Kidney (tissue), 14 donors: ENCODE results near the gene CNOT8. TPM values are rescaled to one million over a fixed set of nuclear protein-coding genes. Genes with fewer than 3 reads are reported as not detected.

Source experiments
- DNase-seq, 5 donors: peaks; one replicate each; pipeline ENCODE4 v3.0.0-alpha.2; 2013 to 2020
- FAIRE-seq: peaks from 2 replicates; lab custom pipeline; 2012; peaks lifted over from hg19 to GRCh38; lab: Jason Lieb, UNC
- H3K27ac ChIP-seq, 2 donors: one replicate each; pipeline ENCODE4 v1.7.0; 2013; ENCODE audit warnings: low read depth in 2 of 2, low read length in 2 of 2, inconsistent platforms in 1 of 2
- H3K27me3 ChIP-seq: one replicate; pipeline ENCODE4 v1.7.1; 2013; ENCODE audit warnings: low read length, inconsistent platforms; ENCODE audit not compliant: control insufficient read depth, insufficient read depth
- H3K36me3 ChIP-seq, 3 donors: one replicate each; pipeline versions ENCODE4 v1.7.0 to v1.7.1; 2013; ENCODE audit warnings: low read length in 3 of 3, control low read depth in 1 of 3, inconsistent platforms in 1 of 3; ENCODE audit not compliant: insufficient read depth in 3 of 3, control insufficient read depth in 2 of 3
- H3K4me1 ChIP-seq, 3 donors: one replicate each; pipeline versions ENCODE4 v1.7.0 to v1.7.1; 2013; ENCODE audit warnings: low read length in 3 of 3, inconsistent platforms in 1 of 3, low read depth in 1 of 3; ENCODE audit not compliant: control insufficient read depth in 2 of 3, insufficient read depth in 2 of 3
- H3K4me3 ChIP-seq, 3 donors: one replicate each; pipeline versions ENCODE4 v1.7.0 to v1.8.1; 2013; ENCODE audit warnings: low read length in 3 of 3, control low read depth in 1 of 3, inconsistent platforms in 1 of 3
- H3K9ac ChIP-seq, 3 donors: one replicate each; pipeline versions ENCODE4 v1.7.0 to v1.7.1; 2013; ENCODE audit warnings: low read length in 3 of 3, control low read depth in 1 of 3, inconsistent platforms in 1 of 3
- H3K9me3 ChIP-seq, 3 donors: one replicate each; pipeline versions ENCODE4 v1.7.0 to v1.7.1; 2013; ENCODE audit warnings: low read length in 3 of 3, control low read depth in 1 of 3, inconsistent platforms in 1 of 3; ENCODE audit not compliant: control insufficient read depth in 2 of 3, insufficient read depth in 1 of 3
- CTCF ChIP-seq: IDR thresholded peaks from 3 replicates; pipeline ENCODE4 v1.5.1; 2012; ENCODE audit warnings: mild to moderate bottlenecking, moderate library complexity, borderline replicate concordance; ENCODE audit not compliant: insufficient read depth; ENCODE audit errors: extremely low read depth
- intact Hi-C: fragments of 100-400 bp; cut with DNase I; formaldehyde crosslinking; loops from one replicate; pipeline ENCODE4 v1.11.1; 2022
- polyA plus RNA-seq: library from polyadenylated mRNA; stranded (reverse); fragments of 350-450 nt; fragmentation: Illumina TruSeq; extraction: RNeasy Lipid Tissue Mini Kit (QIAGEN cat#74804); gene quantifications from one replicate; pipeline ENCODE4 v1.2.3, GENCODE V29; 2014; ENCODE audit warnings: low read depth, low replicate concordance; ENCODE audit not compliant: insufficient read depth
- total RNA-seq: library from RNA; stranded (reverse); fragmentation: NEBNext Ultra II Directional; extraction: Animal tissue kit (Norgen Biotek cat#: 25700); gene quantifications from one replicate; pipeline ENCODE4 v1.2.1, GENCODE V29; 2021
- donor health status: control.
- donor health status: control.
- donor health status: control.
- donor health status: control.
- donor health status: control.
- donor health status: DM: yes; HTN: yes; CAD: no.
- donor health status: Normal renal cell carcinoma (clear cell type).

Gene CNOT8
- total and polyA plus RNA-seq, 2 donors from 2014 or later = 28.4 to 40.4 TPM

GRCh38 chr5:154817815-154818214 lies 40.6 kb upstream of the CNOT8 start:
- Histone ChIP-seq H3K4me1 (peaks cover 0 to 8% (median 8%) of the 10 kb centered on the region in 3 donors), H3K27me3 (no peaks in the 10 kb centered on the region), H3K36me3 (peaks cover 7 to 47% (median 30%) of the 10 kb centered on the region in 3 donors), H3K4me3 (no peak overlapping the region), H3K9ac (no peak overlapping the region), H3K27ac (no peak overlapping the region), H3K9me3 (no peaks in the 10 kb centered on the region)
- intact Hi-C loops = no loop called here
- peak in 1 of 5 donors; percentile 11 for DNase-seq
- TF ChIP-seq CTCF = no peak
- FAIRE-seq = no peak

DNA sequence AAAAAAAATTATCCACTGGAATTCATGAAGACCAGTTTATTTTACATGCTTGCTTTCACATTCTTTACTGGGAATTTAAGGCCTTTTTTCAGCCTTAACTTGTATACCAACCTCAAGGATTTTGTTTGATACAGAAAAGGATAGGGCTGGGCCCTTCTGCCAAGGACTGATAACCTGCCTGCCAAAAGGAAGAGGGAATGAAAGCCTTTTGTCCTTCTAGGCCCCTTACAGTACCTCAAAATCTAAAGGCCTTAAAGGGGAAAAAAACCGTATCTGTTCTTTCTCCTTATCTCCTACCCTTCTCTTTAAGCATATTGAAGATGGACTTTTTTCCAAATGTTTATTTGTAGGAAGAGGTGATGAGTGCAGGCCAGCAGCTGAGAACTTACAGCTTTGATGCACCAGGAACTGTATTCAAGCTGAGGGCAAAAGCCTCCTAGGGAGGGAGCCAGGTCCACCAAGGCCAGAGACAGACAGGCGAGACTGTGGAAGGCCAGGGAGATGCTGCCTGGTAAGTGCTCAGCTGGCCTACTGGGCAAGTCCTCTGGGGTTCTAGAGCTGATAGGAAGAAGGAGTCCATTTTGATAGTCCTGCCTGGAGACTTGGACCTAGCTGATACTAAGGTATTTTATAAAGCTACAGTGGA lies 39.8 kb upstream of the CNOT8 start:
- TF ChIP-seq CTCF = no peak
- no peak overlapping the region for H3K27ac ChIP-seq
- peaks cover 0 to 8% (median 8%) of the 10 kb centered on the region in 3 donors for H3K4me1 ChIP-seq
- no peak overlapping the region for H3K4me3 ChIP-seq
- FAIRE-seq = no peak
- intact Hi-C loops = no loop called here
- peaks cover 7 to 44% (median 26%) of the 10 kb centered on the region in 3 donors for H3K36me3 ChIP-seq
- peak in 1 of 5 donors; percentile 15 for DNase-seq
- no peaks in the 10 kb centered on the region for H3K27me3 ChIP-seq
- H3K9ac ChIP-seq = no peak overlapping the region
- H3K9me3 ChIP-seq = no peaks in the 10 kb centered on the region

DNA sequence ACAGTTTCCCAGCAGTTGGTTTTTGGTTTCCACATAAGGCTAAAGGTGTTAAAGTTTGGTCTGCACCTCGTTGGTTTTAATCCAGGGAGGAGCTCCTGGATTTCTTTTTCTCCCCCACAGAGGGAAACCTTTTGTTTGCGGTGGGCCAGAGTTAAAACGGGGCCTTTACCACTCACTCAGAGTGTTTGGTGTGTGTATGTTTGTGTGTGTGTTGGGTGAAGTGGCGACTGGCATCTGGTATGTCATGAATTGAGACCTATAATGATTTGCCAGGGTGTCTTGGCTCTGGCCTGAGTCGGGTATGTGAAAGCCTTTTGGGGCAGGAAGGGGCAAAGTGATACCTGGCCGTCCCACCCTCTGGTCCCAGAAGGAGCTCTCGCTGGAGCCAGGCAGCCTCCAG lies 38.9 kb upstream of the CNOT8 start:
- Histone ChIP-seq H3K27me3 (no peaks in the 10 kb centered on the region), H3K27ac (no peak overlapping the region), H3K4me1 (peaks cover 0 to 8% (median 8%) of the 10 kb centered on the region in 3 donors), H3K36me3 (peaks cover 7 to 39% (median 27%) of the 10 kb centered on the region in 3 donors), H3K9me3 (no peaks in the 10 kb centered on the region), H3K4me3 (no peak overlapping the region), H3K9ac (no peak overlapping the region)
- peak in 1 of 5 donors; percentile 26 for DNase-seq
- FAIRE-seq = no peak
- intact Hi-C loops = no loop called here
- no peak for TF ChIP-seq CTCF
